ENCODE data around the gene WFDC12.

Gene WFDC12

GRCh38 chr20:45077559-45077958, 46.7 kb downstream of the WFDC12 start:
- peaks cover 2% of the 10 kb centered on the region; the same call in 1 of the 2 replicates for H3K4me1 ChIP-seq (ENCODE audit: control insufficient read depth, insufficient read depth, low read length)
- no peaks in the 10 kb centered on the region for H3K9me3 ChIP-seq (ENCODE audit: control insufficient read depth, insufficient read depth, low read length)
- DNase-seq (ENCODE audit: low read depth, low spot score) = no peak
- WGBS (ENCODE audit: insufficient coverage, insufficient read length) = no CpG with 5 or more reads among the region's 3 CpGs
- H3K4me3 ChIP-seq (ENCODE audit: low read length) = no peak overlapping the region
- no peak overlapping the region for H3K27ac ChIP-seq (ENCODE audit: low read length)
- no peaks in the 10 kb centered on the region for H3K36me3 ChIP-seq (ENCODE audit: control insufficient read depth, insufficient read depth, low read length)
- H3K27me3 ChIP-seq (ENCODE audit: control insufficient read depth, insufficient read depth, low read length) = no peaks in the 10 kb centered on the region

All from iPS DF 6.9 (cell line).